Esophagus squamous epithelium (tissue), 5 donors: ENCODE results near the gene HOPX. TPM values are rescaled to one million over a fixed set of nuclear protein-coding genes. Genes with fewer than 3 reads are reported as not detected.
A peak's percentile ranks its signal among the peaks of the same experiment; 100 is the strongest.

Source experiments
- DNase-seq: peaks from one replicate; lab custom pipeline; 2025; lab: John Stamatoyannopoulos, UW
- H3K27ac ChIP-seq, 4 donors: fragments of 200-600 bp; sonication (generic); one replicate each; pipeline ENCODE4 v1.5.1; 2016 to 2019; ENCODE audit warnings: mild to moderate bottlenecking in 1 of 4
- H3K27me3 ChIP-seq, 4 donors: fragments of 200-600 bp; sonication (generic); 1 replicate in 3 of 4; 2 replicates in 1 of 4; pipeline versions ENCODE4 v1.5.1 to v1.6.0; 2017 to 2021; ENCODE audit warnings: antibody characterized with exemption in 1 of 4
- H3K36me3 ChIP-seq, 3 donors: fragments of 200-600 bp; sonication (generic); one replicate each; pipeline ENCODE4 v1.5.1; 2016 to 2019
- H3K4me1 ChIP-seq, 3 donors: fragments of 200-600 bp; sonication (generic); one replicate each; pipeline ENCODE4 v1.5.1; 2017 to 2019
- H3K4me3 ChIP-seq, 4 donors: fragments of 200-600 bp; sonication (generic); 1 replicate in 3 of 4; 2 replicates in 1 of 4; pipeline ENCODE4 v1.5.1; 2016 to 2019; ENCODE audit warnings: mild to moderate bottlenecking in 2 of 4, moderate library complexity in 1 of 4
- H3K9me3 ChIP-seq, 3 donors: fragments of 200-600 bp; sonication (generic); one replicate each; pipeline ENCODE4 v1.5.1; 2016 to 2019
- POLR2A ChIP-seq, 4 donors: fragments of 450-650 bp; IDR thresholded peaks; one replicate each; pipeline ENCODE4 v1.6.1; 2017; ENCODE audit warnings: antibody characterized with exemption in 4 of 4, mild to moderate bottlenecking in 4 of 4, moderate library complexity in 3 of 4
- WGBS, 2 donors: methylation state at CpG; one replicate each; pipeline ENCODE4 v1.1.5; 2018; 5-methylcytosine and 5-hydroxymethylcytosine counted together
- intact Hi-C: fragments of 100-400 bp; cut with DNase I; formaldehyde crosslinking; loops from one replicate; pipeline ENCODE4 v1.15.0; 2022
- total RNA-seq, 4 donors: library from RNA; depleted of rRNA; stranded (reverse); fragments of >200 nt; gene quantifications; one replicate each; pipeline ENCODE4 v1.1.0, GENCODE V29; 2016
- TF ChIP-seq, protein P1 (sequence below), 6 experiments: fragments of 450-650 bp in 4 of 6; fragments of 200-600 bp in 2 of 6; sonication (generic) in 2 of 6; IDR thresholded peaks; one replicate each; pipeline ENCODE4 v1.5.1; 2016 to 2019; ENCODE audit warnings: antibody characterized with exemption in 6 of 6, mild to moderate bottlenecking in 4 of 6, moderate library complexity in 4 of 6
- donor health status: DM: yes; HTN: yes; CAD: no.

Gene HOPX
- total RNA-seq, 4 donors from 2014 or later: 319 to 373 (median 338) TPM

- Histone ChIP-seq H3K27ac (peak overlapping the region in 2 of 4 donors; percentile 7 to 12), H3K9me3 (no peaks in the 10 kb centered on the region), H3K4me3 (no peak overlapping the region), H3K27me3 (no peaks in the 10 kb centered on the region), H3K4me1 (peaks cover 0 to 29% (median 3%) of the 10 kb centered on the region in 3 donors), H3K36me3 (no peaks in the 10 kb centered on the region)
- 41 to 64% methylated on average over 5 of the region's 5 CpGs for WGBS, 2 donors
- intact Hi-C loops: no loop called here
- no peak for TF ChIP-seq POLR2A (IDR thresholded peaks at IDR 0.05)
- TF ChIP-seq, protein P1, sequence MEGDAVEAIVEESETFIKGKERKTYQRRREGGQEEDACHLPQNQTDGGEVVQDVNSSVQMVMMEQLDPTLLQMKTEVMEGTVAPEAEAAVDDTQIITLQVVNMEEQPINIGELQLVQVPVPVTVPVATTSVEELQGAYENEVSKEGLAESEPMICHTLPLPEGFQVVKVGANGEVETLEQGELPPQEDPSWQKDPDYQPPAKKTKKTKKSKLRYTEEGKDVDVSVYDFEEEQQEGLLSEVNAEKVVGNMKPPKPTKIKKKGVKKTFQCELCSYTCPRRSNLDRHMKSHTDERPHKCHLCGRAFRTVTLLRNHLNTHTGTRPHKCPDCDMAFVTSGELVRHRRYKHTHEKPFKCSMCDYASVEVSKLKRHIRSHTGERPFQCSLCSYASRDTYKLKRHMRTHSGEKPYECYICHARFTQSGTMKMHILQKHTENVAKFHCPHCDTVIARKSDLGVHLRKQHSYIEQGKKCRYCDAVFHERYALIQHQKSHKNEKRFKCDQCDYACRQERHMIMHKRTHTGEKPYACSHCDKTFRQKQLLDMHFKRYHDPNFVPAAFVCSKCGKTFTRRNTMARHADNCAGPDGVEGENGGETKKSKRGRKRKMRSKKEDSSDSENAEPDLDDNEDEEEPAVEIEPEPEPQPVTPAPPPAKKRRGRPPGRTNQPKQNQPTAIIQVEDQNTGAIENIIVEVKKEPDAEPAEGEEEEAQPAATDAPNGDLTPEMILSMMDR (IDR thresholded peaks at IDR 0.05): no peak
- no peak for DNase-seq
Measured at GRCh38 chr4:56665781-56666180, 15.3 kb downstream of the HOPX start.

DNA sequence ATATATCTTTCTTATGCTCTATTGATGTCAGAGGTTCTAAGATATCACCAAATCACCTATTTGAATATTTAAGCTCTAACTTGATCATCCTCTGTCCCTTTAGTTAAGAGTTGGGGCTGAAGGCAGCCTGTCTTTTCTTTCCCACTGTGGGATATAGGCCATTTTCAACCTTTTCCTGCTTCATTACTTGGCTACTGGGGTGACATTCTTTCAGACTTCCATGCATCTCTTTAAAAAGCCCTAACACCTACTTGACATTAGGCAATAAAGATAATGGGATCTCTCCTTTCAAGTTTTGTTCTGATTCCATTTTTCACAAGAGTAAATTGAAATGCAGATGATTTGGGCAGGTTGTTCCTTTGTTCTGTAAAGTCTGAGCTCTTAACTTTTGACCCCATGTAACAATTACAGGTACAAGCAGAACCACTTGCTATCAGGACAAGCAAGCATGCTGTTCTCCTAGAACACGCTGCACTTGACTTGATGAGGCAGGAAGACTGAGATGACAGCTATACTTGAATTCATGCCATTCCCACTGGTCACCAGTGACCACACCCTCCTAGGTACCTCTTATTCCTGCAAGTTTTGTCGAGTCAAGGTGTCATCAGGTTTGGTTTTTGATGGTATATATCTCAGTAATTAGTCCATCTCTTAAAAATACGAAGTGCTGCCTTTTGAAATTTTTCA lies 18.2 kb downstream of the HOPX start:
- peak overlapping the region in 1 of 4 donors; percentile 36 for H3K27ac ChIP-seq
- H3K9me3 ChIP-seq: no peaks in the 10 kb centered on the region
- WGBS, 2 donors: 78 to 81% methylated on average over 3 of the region's 3 CpGs
- H3K4me3 ChIP-seq: no peak overlapping the region
- H3K36me3 ChIP-seq: no peaks in the 10 kb centered on the region
- peaks cover 0 to under 1% (median 0%) of the 10 kb centered on the region in 4 donors for H3K27me3 ChIP-seq
- intact Hi-C loops: no loop called here
- peaks cover 0 to 41% (median 3%) of the 10 kb centered on the region in 3 donors for H3K4me1 ChIP-seq
- DNase-seq: no peak
- TF ChIP-seq POLR2A (IDR thresholded peaks at IDR 0.05): no peak
- TF ChIP-seq, protein P1 (IDR thresholded peaks at IDR 0.05): no peak

GRCh38 chr4:56659946-56660345 lies 21.1 kb downstream of the HOPX start:
- Histone ChIP-seq H3K4me3 (no peak overlapping the region), H3K27me3 (peaks cover 0 to 24% (median 0%) of the 10 kb centered on the region in 4 donors), H3K27ac (no peak overlapping the region), H3K9me3 (no peaks in the 10 kb centered on the region), H3K36me3 (no peaks in the 10 kb centered on the region), H3K4me1 (peaks cover 14 to 51% (median 16%) of the 10 kb centered on the region in 3 donors)
- DNase-seq: no peak
- no peak for TF ChIP-seq POLR2A (IDR thresholded peaks at IDR 0.05)
- TF ChIP-seq, protein P1 (IDR thresholded peaks at IDR 0.05): no peak
- intact Hi-C loops: no loop called here
- WGBS, 2 donors: 84 to 97% methylated on average over 1 of the region's 1 CpG

GRCh38 chr4:56658528-56658927 lies 22.6 kb downstream of the HOPX start:
- H3K27me3 ChIP-seq: peaks cover 0 to 30% (median 0%) of the 10 kb centered on the region in 4 donors
- no peaks in the 10 kb centered on the region for H3K36me3 ChIP-seq
- H3K9me3 ChIP-seq: no peaks in the 10 kb centered on the region
- 42 to 56% methylated on average over 3 of the region's 3 CpGs for WGBS, 2 donors
- intact Hi-C loops: no loop called here
- H3K4me1 ChIP-seq: peaks cover 14 to 63% (median 26%) of the 10 kb centered on the region in 3 donors
- DNase-seq: no peak
- H3K4me3 ChIP-seq: no peak overlapping the region
- TF ChIP-seq, protein P1 (IDR thresholded peaks at IDR 0.05): no peak
- no peak for TF ChIP-seq POLR2A (IDR thresholded peaks at IDR 0.05)
- H3K27ac ChIP-seq: no peak overlapping the region

- intact Hi-C loops: no loop called here
- no peak for DNase-seq
- peaks cover 0 to 30% (median 0%) of the 10 kb centered on the region in 4 donors for H3K27me3 ChIP-seq
Measured at GRCh38 chr4:56657818-56658217, 23.3 kb downstream of the HOPX start.

More at GRCh38 chr4:56657818-56658217, 23.3 kb downstream of the HOPX start:
- Histone ChIP-seq H3K36me3 (no peaks in the 10 kb centered on the region), H3K4me3 (no peak overlapping the region), H3K4me1 (peaks cover 14 to 66% (median 32%) of the 10 kb centered on the region in 3 donors), H3K27ac (no peak overlapping the region), H3K9me3 (no peaks in the 10 kb centered on the region)
- TF ChIP-seq, protein P1 (IDR thresholded peaks at IDR 0.05): no peak
- 90 to 92% methylated on average over 4 of the region's 4 CpGs for WGBS, 2 donors
